Iris pigment epithelial cell (primary cell): Measurements from ENCODE around the gene SARM1.
"Not testable (repeated sequence)": the region's sequence is repeated elsewhere in the genome, so short reads cannot be mapped to it uniquely, and the experiment has no call there.

Experiments
- DNase-seq: peaks from one replicate; pipeline ENCODE4 v3.0.0-alpha.2; 2011; ENCODE audit warnings: low read depth

SARM1 gene

DNA sequence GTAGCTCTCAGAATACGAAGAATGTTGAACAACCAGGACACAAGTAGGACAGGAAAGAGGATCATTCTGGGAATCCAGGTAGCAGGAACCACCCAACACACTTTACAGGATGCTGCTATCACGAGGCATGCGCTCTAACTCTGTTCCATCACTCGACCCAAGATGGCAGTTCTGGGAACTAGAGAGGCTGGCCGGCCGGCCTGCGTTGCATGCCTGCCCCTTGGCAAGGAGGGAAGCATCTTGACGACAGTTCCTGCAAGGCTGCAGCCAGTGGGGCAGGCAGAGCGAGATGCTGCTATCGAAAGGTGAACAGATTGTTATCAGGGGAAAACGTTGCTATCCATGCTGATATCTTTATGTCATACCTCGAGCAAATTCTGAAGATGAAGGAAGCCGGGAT, 53.7 kb downstream of the SARM1 start:
- DNase-seq = no peak

- DNase-seq = no peak
Measured at GRCh38 chr17:28426081-28426519, 54.6 kb downstream of the SARM1 start.

DNA sequence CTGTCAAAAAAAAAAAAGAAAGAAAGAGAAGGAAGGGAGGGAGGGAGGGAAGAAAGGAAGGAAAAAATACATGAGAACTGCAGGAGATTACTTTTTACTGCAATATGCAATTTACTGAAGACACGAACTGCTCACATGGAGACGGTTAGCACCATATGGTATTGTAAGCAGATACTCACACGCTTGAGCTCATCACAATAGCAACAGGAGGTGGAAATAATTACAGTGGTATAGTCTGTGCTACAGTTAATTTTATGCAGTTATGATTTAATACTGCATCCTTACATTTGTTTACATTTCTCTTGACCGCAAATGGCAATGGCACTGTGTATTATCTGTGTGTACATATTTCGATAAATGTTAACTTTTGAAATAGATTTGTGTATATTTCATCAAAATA, 55.9 kb downstream of the SARM1 start:
- no peak for DNase-seq

DNA sequence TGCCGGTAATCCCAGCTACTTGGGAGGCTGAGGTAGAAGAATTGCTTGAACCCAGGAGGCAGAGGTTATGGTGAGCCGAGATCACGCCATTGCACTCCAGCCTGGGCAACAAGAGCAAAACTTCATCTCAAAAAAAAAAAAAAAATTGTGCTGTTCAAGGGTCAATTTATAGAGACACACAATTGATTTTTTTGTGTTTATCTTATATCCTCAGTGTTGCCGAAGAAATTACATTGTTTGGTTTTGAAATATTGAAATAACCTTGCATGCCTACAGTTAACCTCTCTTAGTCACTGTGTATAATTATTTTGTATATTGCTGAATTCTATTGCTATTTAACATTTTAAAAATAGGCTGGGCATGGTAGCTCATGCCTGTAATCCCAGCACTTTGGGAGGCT, 56.5 kb downstream of the SARM1 start:
- not testable (repeated sequence) for DNase-seq

DNA sequence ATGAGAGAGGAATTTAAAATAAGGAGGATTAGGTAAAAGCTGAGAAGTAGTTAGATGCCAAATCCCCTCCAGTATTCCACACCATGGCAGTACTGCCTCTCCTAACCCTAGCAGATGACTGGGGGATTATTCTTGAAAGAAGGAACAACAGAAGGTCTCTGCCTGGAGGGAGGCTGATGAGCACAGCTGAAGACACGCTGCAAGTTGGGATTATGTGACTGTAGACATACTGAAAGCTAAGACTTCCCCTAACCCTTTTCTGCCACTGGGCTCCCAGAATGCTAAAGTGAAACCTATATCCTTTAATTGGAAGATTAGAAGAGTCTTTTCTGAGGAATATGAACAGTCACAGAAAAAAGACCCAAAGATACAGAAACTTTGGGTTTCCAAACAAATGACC, 62.2 kb downstream of the SARM1 start:
- DNase-seq = no peak

GRCh38 chr17:28434326-28434725, 62.8 kb downstream of the SARM1 start:
- DNase-seq = not testable (repeated sequence)

- DNase-seq = no peak
Measured at GRCh38 chr17:28443901-28444638, 72.6 kb downstream of the SARM1 start.

- DNase-seq = no peak
Measured at GRCh38 chr17:28446716-28447395, 75.4 kb downstream of the SARM1 start.

GRCh38 chr17:28447396-28447760, 75.9 kb downstream of the SARM1 start:
- DNase-seq = no peak

DNA sequence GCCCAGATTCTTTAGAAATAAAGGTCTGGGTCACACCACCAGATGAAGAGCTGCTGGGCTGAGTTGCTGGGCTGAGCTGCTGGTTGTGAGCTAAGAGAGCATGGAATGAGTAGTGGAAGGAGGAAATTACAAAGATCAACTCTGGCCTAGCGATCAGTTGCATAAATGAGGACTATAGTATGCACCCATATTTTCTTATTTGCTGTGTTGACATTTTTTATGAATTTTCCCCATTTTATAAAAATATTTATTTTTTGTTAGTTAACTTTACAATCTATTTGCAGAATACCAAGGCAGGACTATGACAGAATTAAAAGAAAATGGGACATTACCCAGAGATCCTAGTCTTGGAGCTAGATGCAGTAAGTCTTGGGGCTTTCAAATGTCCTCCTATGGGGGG, 78.4 kb downstream of the SARM1 start:
- DNase-seq = no peak
